ENCODE results near the gene POT1.

GRCh38 chr7:124781907-124782734 is 147.5 kb downstream of the POT1 start:
- TF ChIP-seq CTCF (conservative IDR thresholded peaks at IDR 0.05) = no peak
- no peak for TF ChIP-seq ZFX (IDR thresholded peaks at IDR 0.05)

Data from C4-2B (cell line).